Lower leg skin (tissue), 3 donors: ENCODE results near the gene MEF2C.

Experiments used
- POLR2A ChIP-seq, 2 donors: fragments of 450-650 bp; IDR thresholded peaks; one replicate each; pipeline ENCODE4 v1.6.1; 2016 to 2017; ENCODE audit warnings: antibody characterized with exemption in 2 of 2, mild to moderate bottlenecking in 1 of 2, moderate library complexity in 1 of 2
- TF ChIP-seq, protein P1 (sequence below), 3 donors: fragments of 450-650 bp; IDR thresholded peaks; one replicate each; pipeline ENCODE4 v1.5.1; 2016; ENCODE audit warnings: antibody characterized with exemption in 3 of 3, mild to moderate bottlenecking in 3 of 3, moderate library complexity in 2 of 3

- TF ChIP-seq, protein P1, sequence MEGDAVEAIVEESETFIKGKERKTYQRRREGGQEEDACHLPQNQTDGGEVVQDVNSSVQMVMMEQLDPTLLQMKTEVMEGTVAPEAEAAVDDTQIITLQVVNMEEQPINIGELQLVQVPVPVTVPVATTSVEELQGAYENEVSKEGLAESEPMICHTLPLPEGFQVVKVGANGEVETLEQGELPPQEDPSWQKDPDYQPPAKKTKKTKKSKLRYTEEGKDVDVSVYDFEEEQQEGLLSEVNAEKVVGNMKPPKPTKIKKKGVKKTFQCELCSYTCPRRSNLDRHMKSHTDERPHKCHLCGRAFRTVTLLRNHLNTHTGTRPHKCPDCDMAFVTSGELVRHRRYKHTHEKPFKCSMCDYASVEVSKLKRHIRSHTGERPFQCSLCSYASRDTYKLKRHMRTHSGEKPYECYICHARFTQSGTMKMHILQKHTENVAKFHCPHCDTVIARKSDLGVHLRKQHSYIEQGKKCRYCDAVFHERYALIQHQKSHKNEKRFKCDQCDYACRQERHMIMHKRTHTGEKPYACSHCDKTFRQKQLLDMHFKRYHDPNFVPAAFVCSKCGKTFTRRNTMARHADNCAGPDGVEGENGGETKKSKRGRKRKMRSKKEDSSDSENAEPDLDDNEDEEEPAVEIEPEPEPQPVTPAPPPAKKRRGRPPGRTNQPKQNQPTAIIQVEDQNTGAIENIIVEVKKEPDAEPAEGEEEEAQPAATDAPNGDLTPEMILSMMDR (IDR thresholded peaks at IDR 0.05) = no peak
- no peak for TF ChIP-seq POLR2A (IDR thresholded peaks at IDR 0.05)
Observed at GRCh38 chr5:88674356-88675167, 208.4 kb downstream of the MEF2C start.
